ENCODE measurements around the gene NUB1.

The NUB1 gene

DNA sequence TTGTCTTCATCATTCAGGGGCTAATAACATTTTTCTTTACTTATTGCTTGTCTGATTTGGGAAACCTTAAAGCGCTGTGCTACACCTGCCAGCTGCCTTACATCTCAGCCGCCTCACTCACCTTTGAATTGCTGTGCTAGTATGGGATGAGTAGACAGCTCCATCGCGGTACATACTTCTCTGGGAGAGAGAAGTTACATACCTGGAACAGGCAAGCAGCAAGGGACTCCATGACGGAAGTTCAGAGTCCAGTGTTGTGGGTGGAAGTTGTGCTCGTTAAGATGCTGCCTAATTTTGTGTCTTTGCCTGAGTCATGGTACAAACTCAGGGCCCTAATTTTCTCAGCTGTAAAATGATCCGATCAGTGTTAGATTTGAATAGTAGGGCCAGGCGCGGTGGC is 1.9 kb downstream of the NUB1 start:
- Mint-ChIP-seq H3K27me3 (no peaks in the 10 kb centered on the region), H3K9me3 (peaks cover 9% of the 10 kb centered on the region), H3K4me3 (peak overlapping the region; percentile 84), H3K4me1 (peaks cover 43% of the 10 kb centered on the region), H3K27ac (peak overlapping the region; percentile 60), H3K36me3 (peaks cover 25% of the 10 kb centered on the region)
- CTCF ChIA-PET, result interaction anchor here (0.8 to 0.9 kb wide), 3 partner anchors 8 to 28 kb away, joined by 4 read pairs; no protein-coding TSS in a partner anchor
- no peak for DNase-seq

DNA sequence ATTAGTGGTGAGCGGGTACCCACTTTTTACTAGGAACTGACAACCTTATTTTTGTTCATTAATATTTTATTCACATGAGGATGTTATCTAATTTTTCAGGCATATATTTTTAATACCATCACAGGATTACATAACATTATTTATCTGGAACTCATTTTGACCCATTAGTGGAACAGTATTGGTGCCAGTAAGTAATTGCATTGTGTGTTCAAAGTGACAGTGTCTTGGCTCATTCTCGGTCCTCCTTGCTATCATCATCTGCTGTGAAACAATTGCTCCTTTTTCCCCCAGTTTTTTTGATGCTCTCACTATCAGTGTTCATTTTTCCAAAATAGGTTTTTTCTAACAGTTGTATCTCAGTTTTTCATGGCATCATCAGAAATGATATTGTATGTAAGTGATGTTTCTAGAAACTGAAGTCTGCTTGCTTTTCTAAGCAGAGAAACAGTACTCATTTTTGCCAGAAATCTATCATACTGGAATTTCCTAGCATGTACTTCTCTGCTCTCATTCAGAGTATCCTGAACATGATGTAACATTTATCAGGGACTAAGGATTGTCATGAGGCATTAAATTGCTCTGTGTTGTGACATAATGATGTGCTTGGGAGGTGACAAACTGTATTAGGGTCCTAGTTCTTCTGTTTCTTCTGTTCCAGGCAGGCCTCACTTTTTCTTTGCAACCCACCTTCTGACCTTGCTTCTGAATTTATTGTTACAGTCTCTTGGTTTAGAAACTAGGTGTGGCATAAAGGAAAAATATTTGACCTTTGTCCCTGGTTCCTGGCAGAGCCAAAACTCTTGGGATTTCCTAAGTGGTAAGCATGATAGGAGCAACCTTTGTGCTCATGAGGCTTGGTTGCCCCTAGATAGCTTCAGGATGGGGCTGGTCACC is 4.2 kb downstream of the NUB1 start:
- peaks cover 30% of the 10 kb centered on the region for H3K36me3 Mint-ChIP-seq
- DNase-seq, result no peak
- H3K27me3 Mint-ChIP-seq, result no peaks in the 10 kb centered on the region
- CTCF ChIA-PET, result interaction anchor here (1.2 kb wide), 1 partner anchor 103 kb away, joined by 4 read pairs; no protein-coding TSS in a partner anchor
- H3K27ac Mint-ChIP-seq, result peak overlapping the region; percentile 3
- peaks cover 47% of the 10 kb centered on the region for H3K4me1 Mint-ChIP-seq
- H3K4me3 Mint-ChIP-seq, result no peak overlapping the region
- H3K9me3 Mint-ChIP-seq, result no peaks in the 10 kb centered on the region

GRCh38 chr7:151346470-151346769 is 4.8 kb downstream of the NUB1 start:
- Mint-ChIP-seq H3K36me3 (peaks cover 34% of the 10 kb centered on the region), H3K4me3 (no peak overlapping the region), H3K4me1 (peaks cover 50% of the 10 kb centered on the region), H3K9me3 (no peaks in the 10 kb centered on the region), H3K27ac (no peak overlapping the region), H3K27me3 (no peaks in the 10 kb centered on the region)
- CTCF ChIA-PET, result interaction anchor here (1.2 to 1.5 kb wide), 2 partner anchors 31 to 102 kb away, joined by 4 to 8 read pairs; no protein-coding TSS in a partner anchor
- no peak for DNase-seq

DNA sequence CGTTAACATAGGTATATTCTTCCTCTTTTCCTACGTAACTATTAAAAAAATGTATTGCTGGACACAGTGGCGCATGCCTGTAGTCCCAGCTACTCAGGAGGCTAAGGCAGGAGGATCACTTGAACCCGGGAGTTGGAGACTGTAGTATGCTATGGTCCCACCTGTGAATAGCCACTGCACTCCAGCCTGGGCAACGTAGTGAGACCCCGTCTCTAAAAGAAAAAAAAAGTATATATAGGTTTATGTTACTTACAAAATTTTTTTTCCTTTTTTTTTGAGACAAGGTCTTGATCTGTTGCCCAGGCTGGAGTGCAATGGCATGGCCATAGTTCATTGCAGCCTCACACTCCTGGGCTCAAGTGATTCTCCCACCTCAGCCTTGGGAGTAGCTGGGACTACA is 5.6 kb downstream of the NUB1 start:
- H3K27me3 Mint-ChIP-seq, result no peaks in the 10 kb centered on the region
- H3K36me3 Mint-ChIP-seq, result peaks cover 39% of the 10 kb centered on the region
- no peaks in the 10 kb centered on the region for H3K9me3 Mint-ChIP-seq
- no peak overlapping the region for H3K4me3 Mint-ChIP-seq
- CTCF ChIA-PET, result interaction anchor here (1.2 to 1.5 kb wide), 2 partner anchors 32 to 101 kb away, joined by 4 to 8 read pairs; no protein-coding TSS in a partner anchor
- peaks cover 56% of the 10 kb centered on the region for H3K4me1 Mint-ChIP-seq
- DNase-seq, result no peak
- peak overlapping the region; percentile 73 for H3K27ac Mint-ChIP-seq

DNA sequence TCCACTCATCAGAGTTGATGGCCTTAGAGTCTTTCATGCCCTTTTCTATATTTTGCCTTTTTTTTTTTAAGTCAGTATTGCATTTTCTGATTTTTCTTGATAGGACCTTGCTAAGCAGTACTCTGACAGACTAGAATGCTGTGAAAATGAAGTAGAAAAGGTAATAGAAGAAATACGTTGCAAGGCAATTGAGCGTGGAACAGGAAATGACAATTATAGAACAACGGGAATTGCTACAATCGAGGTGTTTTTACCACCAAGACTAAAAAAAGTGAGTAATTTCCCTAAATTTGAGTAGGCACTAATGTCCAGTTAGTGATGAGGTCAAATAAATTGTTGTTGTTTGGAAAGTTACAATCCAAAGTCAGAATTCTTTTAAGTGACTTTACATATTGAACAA is 7.4 kb downstream of the NUB1 start:
- peak overlapping the region; percentile 99 for H3K27ac Mint-ChIP-seq
- DNase-seq, result no peak
- peaks cover 49% of the 10 kb centered on the region for H3K36me3 Mint-ChIP-seq
- peaks cover 54% of the 10 kb centered on the region for H3K4me1 Mint-ChIP-seq
- no peaks in the 10 kb centered on the region for H3K9me3 Mint-ChIP-seq
- peak overlapping the region; percentile 75 for H3K4me3 Mint-ChIP-seq
- CTCF ChIA-PET, result interaction anchor here (5.7 to 6.0 kb wide), 2 partner anchors 31 to 39 kb away, joined by 34 to 121 read pairs; no protein-coding TSS in a partner anchor
- H3K27me3 Mint-ChIP-seq, result no peaks in the 10 kb centered on the region

DNA sequence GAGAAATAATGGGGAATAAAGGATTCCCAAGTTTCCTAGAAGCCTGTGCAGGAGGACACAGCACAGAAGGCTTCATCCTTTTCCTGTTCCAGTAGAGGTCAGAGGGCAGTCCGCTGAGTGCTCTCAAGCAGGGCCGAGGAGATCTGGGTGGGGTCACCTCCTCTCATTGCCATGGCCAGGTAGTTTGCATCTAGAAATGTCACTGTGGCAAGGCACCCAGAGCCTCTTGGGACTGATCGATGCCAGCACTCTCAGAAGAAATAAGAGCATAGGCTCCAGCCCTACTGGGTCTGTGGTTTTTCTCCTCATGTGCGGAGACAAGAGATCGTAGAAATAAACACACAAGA is 7.9 kb downstream of the NUB1 start:
- Mint-ChIP-seq H3K4me3 (peak overlapping the region; percentile 75), H3K27ac (peak overlapping the region; percentile 99), H3K9me3 (no peaks in the 10 kb centered on the region), H3K4me1 (peaks cover 55% of the 10 kb centered on the region), H3K27me3 (no peaks in the 10 kb centered on the region), H3K36me3 (peaks cover 52% of the 10 kb centered on the region)
- CTCF ChIA-PET, result interaction anchor here (1.4 to 6.0 kb wide), 6 partner anchors 9 to 106 kb away, joined by 4 to 121 read pairs (median 36); partner anchors contain the start of gene NUB1
- DNase-seq, result no peak

GRCh38 chr7:151351027-151351426 is 9.4 kb downstream of the NUB1 start:
- H3K27ac Mint-ChIP-seq, result peak overlapping the region; percentile 94
- H3K4me3 Mint-ChIP-seq, result peak overlapping the region; percentile 63
- DNase-seq, result peak; percentile 46
- H3K36me3 Mint-ChIP-seq, result peaks cover 59% of the 10 kb centered on the region
- H3K9me3 Mint-ChIP-seq, result no peaks in the 10 kb centered on the region
- CTCF ChIA-PET, result interaction anchor here (0.8 to 7.0 kb wide), 16 partner anchors 11 to 185 kb away, joined by 3 to 121 read pairs (median 5); partner anchors contain the start of gene NUB1
- H3K4me1 Mint-ChIP-seq, result peaks cover 52% of the 10 kb centered on the region
- H3K27me3 Mint-ChIP-seq, result no peaks in the 10 kb centered on the region

- peak overlapping the region; percentile 94 for H3K27ac Mint-ChIP-seq
- no peaks in the 10 kb centered on the region for H3K27me3 Mint-ChIP-seq
- CTCF ChIA-PET, result interaction anchor here (0.8 to 7.0 kb wide), 15 partner anchors 9 to 407 kb away, joined by 3 to 121 read pairs (median 5); partner anchors contain the start of gene NUB1
- DNase-seq, result peak; percentile 81
- H3K4me3 Mint-ChIP-seq, result peak overlapping the region; percentile 50
- no peaks in the 10 kb centered on the region for H3K9me3 Mint-ChIP-seq
- peaks cover 59% of the 10 kb centered on the region for H3K36me3 Mint-ChIP-seq
- H3K4me1 Mint-ChIP-seq, result peaks cover 52% of the 10 kb centered on the region
These were observed 10.4 kb downstream of the NUB1 start for GRCh38 chr7:151351967-151352366.

DNA sequence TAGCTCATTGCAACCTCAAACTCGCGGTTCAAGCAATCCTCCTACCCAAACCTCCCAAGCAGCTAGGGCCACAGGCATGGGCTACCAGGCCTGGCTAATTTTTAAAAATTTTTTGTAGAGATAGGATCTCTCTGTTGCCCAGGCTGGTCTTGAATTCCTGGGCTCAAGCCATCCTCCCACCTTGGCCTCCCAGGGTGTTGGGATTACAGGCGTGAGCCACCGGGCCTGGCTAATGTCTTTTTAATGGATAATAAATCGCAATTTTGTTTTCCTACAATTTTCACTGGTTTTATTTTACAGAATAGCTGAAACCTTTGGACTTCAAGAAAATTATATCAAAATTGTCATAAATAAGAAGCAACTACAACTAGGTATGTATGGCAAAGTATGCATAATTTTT is 10.9 kb downstream of the NUB1 start:
- Mint-ChIP-seq H3K36me3 (peaks cover 61% of the 10 kb centered on the region), H3K4me3 (no peak overlapping the region), H3K27me3 (no peaks in the 10 kb centered on the region), H3K9me3 (no peaks in the 10 kb centered on the region), H3K4me1 (peaks cover 52% of the 10 kb centered on the region), H3K27ac (peak overlapping the region; percentile 94)
- DNase-seq, result no peak
- CTCF ChIA-PET, result interaction anchor here (1.4 to 7.0 kb wide), 11 partner anchors 9 to 406 kb away, joined by 3 to 121 read pairs (median 6); partner anchors contain the start of gene NUB1

GRCh38 chr7:151361193-151361959 is 19.8 kb downstream of the NUB1 start:
- no peak overlapping the region for H3K27ac Mint-ChIP-seq
- H3K36me3 Mint-ChIP-seq, result peaks cover 50% of the 10 kb centered on the region
- no peak for DNase-seq
- no peaks in the 10 kb centered on the region for H3K27me3 Mint-ChIP-seq
- peaks cover 3% of the 10 kb centered on the region for H3K4me1 Mint-ChIP-seq
- CTCF ChIA-PET, result no interaction called here
- H3K9me3 Mint-ChIP-seq, result no peaks in the 10 kb centered on the region
- H3K4me3 Mint-ChIP-seq, result no peak overlapping the region

DNA sequence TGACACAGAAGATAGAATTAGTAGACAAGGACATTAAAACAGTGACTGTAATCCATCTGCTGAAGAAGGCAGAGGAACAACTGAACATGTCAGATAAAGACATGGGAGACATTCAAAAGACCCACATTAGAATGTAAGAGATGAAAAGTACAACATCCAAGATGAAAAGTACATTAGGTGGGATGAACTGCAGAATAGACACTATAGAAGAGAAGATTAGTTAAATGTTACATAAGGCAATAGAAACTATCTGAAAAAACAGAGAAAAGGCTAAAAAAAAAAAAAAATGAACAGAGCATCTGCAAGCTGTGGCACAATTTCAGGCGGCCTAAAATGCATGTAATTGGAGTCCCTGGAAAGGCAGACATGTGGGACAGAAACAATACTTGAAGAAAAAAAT is 21.6 kb downstream of the NUB1 start:
- CTCF ChIA-PET, result interaction anchor here (1.0 to 1.1 kb wide), 2 partner anchors 10 to 86 kb away, joined by 3 to 5 read pairs; no protein-coding TSS in a partner anchor

GRCh38 chr7:151366166-151366879 is 24.7 kb downstream of the NUB1 start:
- H3K4me3 Mint-ChIP-seq, result no peak overlapping the region
- no peaks in the 10 kb centered on the region for H3K27me3 Mint-ChIP-seq
- H3K9me3 Mint-ChIP-seq, result no peaks in the 10 kb centered on the region
- no peak overlapping the region for H3K27ac Mint-ChIP-seq
- DNase-seq, result no peak
- peaks cover 49% of the 10 kb centered on the region for H3K36me3 Mint-ChIP-seq
- CTCF ChIA-PET, result interaction anchor here (1.0 to 11.0 kb wide), 8 partner anchors 12 to 392 kb away, joined by 3 to 196 read pairs (median 4); no protein-coding TSS in a partner anchor
- H3K4me1 Mint-ChIP-seq, result peaks cover 11% of the 10 kb centered on the region

More for the DNA sequence above, 21.6 kb downstream of the NUB1 start:
- Mint-ChIP-seq H3K4me3 (no peak overlapping the region), H3K4me1 (peaks cover 6% of the 10 kb centered on the region), H3K27ac (no peak overlapping the region), H3K27me3 (no peaks in the 10 kb centered on the region), H3K9me3 (no peaks in the 10 kb centered on the region), H3K36me3 (peaks cover 44% of the 10 kb centered on the region)
- DNase-seq, result no peak

DNA sequence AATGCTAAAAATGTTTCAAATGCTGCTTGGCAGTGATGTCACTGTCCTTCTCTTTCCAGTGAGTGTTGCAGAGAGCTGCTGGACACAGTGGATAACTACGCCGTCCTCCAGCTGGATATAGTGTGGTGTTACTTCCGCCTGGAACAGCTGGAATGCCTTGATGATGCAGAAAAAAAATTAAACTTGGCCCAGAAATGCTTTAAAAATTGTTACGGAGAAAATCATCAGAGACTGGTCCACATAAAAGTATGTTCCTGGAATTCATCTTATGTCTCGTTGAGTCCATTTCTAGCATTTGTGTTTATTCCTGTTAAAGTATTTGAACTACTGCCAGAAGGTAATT is 25.2 kb downstream of the NUB1 start:
- Mint-ChIP-seq H3K4me1 (peaks cover 11% of the 10 kb centered on the region), H3K36me3 (peaks cover 48% of the 10 kb centered on the region), H3K27me3 (no peaks in the 10 kb centered on the region), H3K4me3 (no peak overlapping the region), H3K27ac (no peak overlapping the region), H3K9me3 (no peaks in the 10 kb centered on the region)
- CTCF ChIA-PET, result interaction anchor here (1.0 to 11.0 kb wide), 7 partner anchors 11 to 391 kb away, joined by 3 to 196 read pairs (median 3); no protein-coding TSS in a partner anchor
- DNase-seq, result no peak

Data from activated naive CD4-positive, alpha-beta T cell treated with anti-CD3 and anti-CD28 coated beads, Interleukin-2, amount 10 ng/mL, durations not matched to agents 7 days and 5 days (primary cell).